GM18499 (cell line): ENCODE data around the gene CLIP2.
"Not testable (repeated sequence)": the region's sequence is repeated elsewhere in the genome, so short reads cannot be mapped to it uniquely, and the experiment has no call there.

Experiments
- ATAC-seq: cut with Tn5 transposase; IDR thresholded peaks from one replicate; pipeline ENCODE4 v1.9.1; 2021; ENCODE audit warnings: moderate number of reproducible peaks; ENCODE audit not compliant: insufficient read depth, unreplicated experiment

CLIP2 gene

GRCh38 chr7:74420006-74420405, 130.8 kb downstream of the CLIP2 start:
- no peak for ATAC-seq

- ATAC-seq = no peak
These were observed 135.2 kb downstream of the CLIP2 start for GRCh38 chr7:74424291-74424880.

GRCh38 chr7:74428023-74428422, 138.8 kb downstream of the CLIP2 start:
- no peak for ATAC-seq

GRCh38 chr7:74429153-74429747, 140.0 kb downstream of the CLIP2 start:
- ATAC-seq = no peak

GRCh38 chr7:74430409-74430808, 141.2 kb downstream of the CLIP2 start:
- ATAC-seq = not testable (repeated sequence)

- no peak for ATAC-seq
These were observed 141.8 kb downstream of the CLIP2 start for GRCh38 chr7:74430961-74431466.

- ATAC-seq = not testable (repeated sequence)
These were observed 148.0 kb downstream of the CLIP2 start for GRCh38 chr7:74437291-74437571.

- ATAC-seq = no peak
These were observed 149.1 kb downstream of the CLIP2 start for GRCh38 chr7:74438327-74438726.

- no peak for ATAC-seq
These were observed 150.3 kb downstream of the CLIP2 start for GRCh38 chr7:74439541-74439940.

GRCh38 chr7:74440143-74440542, 150.9 kb downstream of the CLIP2 start:
- not testable (repeated sequence) for ATAC-seq

- ATAC-seq = no peak
These were observed 152.6 kb downstream of the CLIP2 start for GRCh38 chr7:74441801-74442200.

GRCh38 chr7:74443543-74444247, 154.5 kb downstream of the CLIP2 start:
- no peak for ATAC-seq

GRCh38 chr7:74449144-74449543, 159.9 kb downstream of the CLIP2 start:
- ATAC-seq = no peak

- ATAC-seq = no peak
These were observed 160.7 kb downstream of the CLIP2 start for GRCh38 chr7:74449809-74450397.

GRCh38 chr7:74452748-74453321, 163.6 kb downstream of the CLIP2 start:
- ATAC-seq = no peak

GRCh38 chr7:74453322-74454011, 164.3 kb downstream of the CLIP2 start, which contains the start of gene GTF2IRD1:
Gene GTF2IRD1, plus strand, starts transcription at chr7:74453906. Its CDS starts 54,175 bp downstream, at chr7:74508081.
- no peak for ATAC-seq

- ATAC-seq = no peak
These were observed 165.1 kb downstream of the CLIP2 start for GRCh38 chr7:74454021-74454924.

GRCh38 chr7:74454925-74455288, 165.7 kb downstream of the CLIP2 start:
- no peak for ATAC-seq

- ATAC-seq = no peak
These were observed 166.1 kb downstream of the CLIP2 start for GRCh38 chr7:74455291-74455804.
